GDM1 (cell line): ENCODE data around the gene CUX1.
"Not testable (repeated sequence)": the region's sequence is repeated elsewhere in the genome, so short reads cannot be mapped to it uniquely, and the experiment has no call there.

ENCODE experiments used
- DNase-seq: peaks from one replicate; lab custom pipeline; 2025; lab: John Stamatoyannopoulos, UW

The CUX1 gene

DNA sequence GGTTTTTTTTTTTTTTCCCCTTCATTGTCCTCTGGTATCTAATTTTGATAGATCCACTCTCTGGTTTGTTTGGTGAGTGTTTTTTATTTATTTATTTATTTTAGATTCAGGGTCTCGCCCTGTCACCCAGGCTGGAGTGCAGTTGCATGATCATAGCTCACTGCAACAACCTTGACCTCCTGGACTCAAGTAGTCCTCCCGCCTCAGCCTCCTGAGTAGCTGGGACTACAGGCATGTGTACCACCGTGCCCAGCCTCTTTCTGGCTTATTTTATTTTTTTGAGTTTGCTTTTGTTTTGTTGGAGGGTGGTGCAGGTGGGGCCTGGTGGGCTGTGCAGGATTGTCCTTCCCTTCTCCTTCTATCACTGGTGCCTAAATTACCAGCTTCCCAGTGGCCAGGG lies 282.0 kb downstream of the CUX1 start:
- DNase-seq = no peak

DNA sequence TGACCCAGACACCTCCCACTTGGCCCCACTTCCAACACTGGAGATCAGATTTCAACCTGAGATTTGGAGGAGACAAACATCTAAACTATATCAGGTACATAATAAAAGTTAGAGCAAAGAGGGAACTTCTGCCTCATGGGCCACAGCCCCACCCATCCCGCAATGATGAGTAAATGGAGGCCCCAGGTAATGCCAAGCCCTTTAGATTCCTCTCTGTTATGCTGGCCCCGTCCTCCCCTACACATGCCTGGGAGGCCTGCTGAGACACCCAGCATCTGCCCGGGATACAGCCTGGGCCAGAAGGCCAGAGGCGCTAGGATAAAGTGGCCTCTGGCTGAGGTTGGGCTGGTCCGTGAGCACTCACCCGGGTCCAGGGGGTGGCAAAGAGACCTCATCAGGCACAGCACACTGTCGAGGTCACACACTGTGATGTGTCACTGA lies 283.7 kb downstream of the CUX1 start:
- no peak for DNase-seq

DNA sequence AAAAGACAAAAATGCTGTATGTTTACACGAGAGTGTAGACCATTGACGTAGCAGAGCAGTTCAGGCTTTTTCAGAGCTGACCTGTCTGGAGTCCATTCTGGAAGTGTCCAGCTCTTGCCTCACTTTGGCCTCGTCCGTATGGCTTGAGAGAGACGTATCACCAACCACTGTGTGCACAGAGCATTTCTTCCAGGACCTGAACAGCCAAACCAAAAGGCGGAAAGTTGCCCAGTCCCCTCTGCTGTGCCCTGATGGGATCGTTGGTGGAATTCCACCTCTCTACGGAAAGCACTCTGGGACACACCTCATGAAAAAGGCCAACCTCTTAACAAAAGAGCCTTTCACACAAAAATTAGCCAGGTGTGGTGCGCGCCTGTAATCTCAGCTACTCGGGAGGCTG lies 284.5 kb downstream of the CUX1 start:
- no peak for DNase-seq

DNA sequence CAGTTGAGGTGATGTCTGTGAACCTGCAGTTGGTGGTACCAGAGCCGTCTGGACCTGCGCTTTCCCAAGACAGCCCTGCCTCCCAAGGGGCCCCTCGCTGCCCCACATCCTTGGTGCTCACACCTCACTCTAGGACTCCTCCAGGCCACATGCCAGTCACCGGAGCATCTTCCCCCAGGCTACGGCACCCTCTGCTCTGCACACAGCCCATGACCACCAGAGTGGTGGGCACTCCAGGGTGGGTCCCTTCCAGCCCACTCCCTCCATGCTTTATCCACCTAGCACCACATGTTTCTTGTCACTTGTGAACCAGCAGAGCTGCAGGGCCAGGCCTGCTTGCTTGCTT lies 285.6 kb downstream of the CUX1 start:
- DNase-seq = no peak

DNA sequence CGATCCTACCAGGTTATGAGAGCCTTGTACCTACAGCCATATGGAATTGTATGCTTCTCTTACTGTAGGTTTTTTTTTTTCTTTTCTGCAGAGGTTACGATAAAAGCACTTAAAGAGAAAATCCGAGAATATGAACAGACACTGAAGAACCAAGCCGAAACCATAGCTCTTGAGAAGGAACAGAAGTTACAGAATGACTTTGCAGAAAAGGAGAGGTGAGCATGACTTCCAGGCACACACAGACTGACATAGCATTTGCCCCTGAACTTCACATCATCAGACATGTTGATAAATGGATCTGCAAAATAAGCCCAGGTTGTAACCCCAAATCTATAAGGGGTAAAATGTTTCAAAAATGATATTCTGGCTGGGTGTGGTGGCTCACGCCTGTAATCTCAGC lies 286.8 kb downstream of the CUX1 start:
- DNase-seq = no peak

DNA sequence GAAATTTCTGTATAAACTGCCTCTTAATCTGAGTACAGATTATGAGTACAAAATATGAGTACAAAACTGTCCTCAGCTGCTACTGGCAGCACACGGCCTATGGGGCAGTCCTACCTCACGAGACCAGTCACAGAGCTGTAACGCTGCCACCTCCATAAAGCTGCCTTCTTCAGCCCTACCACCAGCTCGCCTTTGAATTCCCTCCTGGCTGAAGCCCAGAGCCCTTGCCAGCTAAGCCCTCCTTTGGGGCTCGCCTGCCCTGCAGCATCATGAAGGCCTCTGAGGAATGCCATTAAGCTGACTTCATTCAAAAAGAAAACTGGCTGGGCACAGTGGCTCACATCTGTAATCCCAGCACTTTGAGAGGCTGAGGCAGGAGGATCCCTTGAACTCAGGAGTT lies 289.2 kb downstream of the CUX1 start:
- DNase-seq = no peak

DNA sequence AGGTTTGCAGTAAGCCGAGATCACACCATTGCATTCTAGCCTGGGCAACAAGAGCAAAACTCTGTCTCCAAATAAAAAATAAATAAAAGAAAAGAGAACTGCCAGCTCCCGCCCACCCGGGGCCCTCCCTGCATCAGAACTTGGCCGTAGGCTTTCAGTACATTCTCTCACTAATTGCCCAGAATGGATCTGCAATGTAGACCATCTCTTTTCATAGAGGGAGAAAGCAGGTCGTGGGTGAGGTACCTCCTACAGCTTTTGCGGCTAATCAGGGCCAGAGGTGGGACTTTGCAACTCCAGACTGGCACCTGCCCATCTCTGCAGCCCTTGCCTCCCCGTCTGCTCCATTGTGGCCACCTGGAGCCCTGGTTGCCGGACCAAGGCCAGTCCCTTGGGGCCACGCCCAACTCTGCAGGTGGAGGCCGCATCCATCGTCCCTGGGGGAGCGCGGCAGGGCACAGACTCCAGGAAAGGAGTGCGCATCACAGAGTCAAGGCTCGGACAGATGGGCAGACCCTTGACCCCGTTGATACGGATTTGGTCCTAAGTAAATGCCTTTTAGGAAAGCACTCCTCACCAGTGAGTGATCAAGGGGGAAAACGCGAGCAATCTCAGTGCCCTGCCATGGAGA lies 290.2 kb downstream of the CUX1 start:
- DNase-seq = no peak

DNA sequence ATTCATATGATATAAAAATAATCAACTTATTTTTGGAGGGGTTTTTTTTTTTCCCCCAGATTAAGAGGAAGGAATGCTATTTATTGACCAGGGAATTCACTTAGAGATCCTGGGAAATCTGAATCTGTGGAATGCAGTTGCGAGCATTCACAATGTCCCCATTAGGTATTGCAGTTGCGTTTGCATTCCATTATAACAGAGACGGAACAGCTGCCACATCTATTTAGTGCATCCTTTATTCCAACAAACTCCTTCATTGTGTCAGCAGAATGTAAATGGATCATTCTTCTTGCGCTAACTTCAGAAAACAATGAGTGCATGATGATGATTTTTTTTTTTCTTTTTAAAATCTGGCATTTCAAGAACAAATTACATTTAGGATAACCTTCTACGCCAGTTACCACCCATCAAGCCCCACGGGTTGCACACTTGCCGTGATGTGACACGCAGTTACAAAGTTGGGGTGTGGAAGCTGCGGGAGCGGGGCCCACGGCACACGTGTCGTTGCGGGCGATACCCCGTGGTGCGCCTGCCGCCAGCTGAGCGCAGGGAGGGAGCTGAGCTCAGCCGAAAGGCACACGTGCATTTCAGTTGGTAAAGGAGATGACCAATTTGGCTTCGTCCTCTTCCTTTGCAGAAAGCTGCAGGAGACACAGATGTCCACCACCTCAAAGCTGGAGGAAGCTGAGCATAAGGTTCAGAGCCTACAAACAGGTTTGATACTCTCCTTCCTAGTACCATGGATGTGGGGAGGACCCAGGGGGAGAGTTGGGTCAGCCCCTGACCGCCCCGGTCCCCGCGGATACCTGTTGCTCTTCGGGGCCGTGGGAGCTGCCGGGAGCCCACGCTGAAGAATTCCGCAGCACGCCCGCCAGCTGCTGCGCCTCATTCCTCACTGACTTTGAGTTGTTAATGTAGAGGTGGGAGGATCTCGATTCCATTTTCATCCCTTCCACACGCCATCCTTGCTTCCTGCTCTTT lies 293.9 kb downstream of the CUX1 start:
- no peak for DNase-seq

DNA sequence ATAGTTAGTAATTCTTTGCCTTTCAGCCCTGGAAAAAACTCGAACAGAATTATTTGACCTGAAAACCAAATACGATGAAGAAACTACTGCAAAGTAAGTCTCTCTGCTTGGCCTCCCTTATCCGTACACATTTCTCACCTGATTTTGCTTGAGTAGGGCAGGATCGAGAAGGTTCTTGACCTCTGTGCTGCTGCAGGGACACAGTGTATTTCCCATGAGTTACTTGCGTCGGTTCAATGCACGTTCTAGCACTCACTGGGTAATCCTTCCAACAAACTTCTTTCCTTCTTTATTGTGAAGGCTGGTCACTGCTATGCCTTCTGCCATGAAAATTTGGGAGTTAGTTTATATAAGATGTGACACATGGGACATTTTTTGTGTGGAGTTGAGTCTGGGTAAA lies 297.8 kb downstream of the CUX1 start:
- no peak for DNase-seq

DNA sequence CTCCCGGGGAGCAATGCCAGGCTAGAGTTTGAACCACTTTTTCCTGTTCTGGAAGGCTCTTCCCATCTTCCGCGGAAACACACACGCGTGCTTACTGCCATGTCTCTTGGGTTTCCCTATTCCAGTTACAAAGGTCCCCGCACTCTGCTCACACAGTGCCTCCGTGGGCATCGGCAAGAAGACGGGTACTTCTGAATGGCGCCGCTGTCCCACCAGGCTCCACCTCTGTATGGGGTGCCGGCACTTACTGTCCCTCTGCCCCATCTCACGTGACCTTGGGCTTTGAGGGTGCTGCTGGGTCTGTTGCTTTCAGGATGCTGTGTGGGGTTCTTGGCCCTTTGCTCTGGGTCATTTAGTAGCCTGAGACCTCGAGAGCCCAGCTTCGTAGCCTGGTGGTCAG lies 298.5 kb downstream of the CUX1 start:
- no peak for DNase-seq

DNA sequence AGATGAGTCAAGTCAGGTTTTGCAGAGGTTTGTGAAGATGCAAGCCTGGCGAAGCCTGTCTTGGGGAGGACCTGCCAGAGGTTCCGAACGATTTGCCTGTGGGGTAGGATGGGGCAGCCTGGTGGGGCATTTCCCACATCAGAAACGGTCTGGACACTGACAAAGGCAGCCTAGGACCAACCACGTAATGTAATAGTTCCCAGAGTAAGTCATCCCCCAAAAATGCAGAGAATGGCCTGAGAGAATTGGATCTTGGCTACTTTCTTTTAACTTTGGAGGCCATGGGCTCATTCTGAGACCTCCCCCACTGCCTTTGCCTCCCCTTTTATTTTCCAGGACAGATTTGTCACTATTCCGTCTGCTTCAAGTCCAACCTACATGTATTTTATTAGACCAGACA lies 300.3 kb downstream of the CUX1 start:
- no peak for DNase-seq

DNA sequence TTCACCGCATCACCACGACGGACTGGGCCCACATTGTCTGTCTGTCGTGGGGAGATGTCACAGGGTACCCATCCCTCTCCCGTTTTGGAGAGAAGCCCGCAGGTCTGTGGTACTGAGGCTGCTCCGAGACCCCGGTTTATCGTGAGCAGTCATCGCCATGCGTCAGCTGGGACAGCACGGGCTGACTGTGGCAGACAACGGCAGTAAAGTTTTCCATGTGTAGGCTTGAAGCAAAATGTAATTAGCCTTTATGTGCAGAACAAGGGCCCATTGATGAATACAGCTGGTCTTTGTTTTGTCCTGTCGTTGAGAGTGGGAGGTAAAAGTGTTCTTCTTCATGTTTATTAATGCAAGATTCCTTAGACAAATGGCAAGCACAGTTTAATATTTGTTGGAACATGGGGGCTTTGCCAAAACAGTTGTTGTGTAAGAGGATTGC lies 301.8 kb downstream of the CUX1 start:
- DNase-seq = no peak

DNA sequence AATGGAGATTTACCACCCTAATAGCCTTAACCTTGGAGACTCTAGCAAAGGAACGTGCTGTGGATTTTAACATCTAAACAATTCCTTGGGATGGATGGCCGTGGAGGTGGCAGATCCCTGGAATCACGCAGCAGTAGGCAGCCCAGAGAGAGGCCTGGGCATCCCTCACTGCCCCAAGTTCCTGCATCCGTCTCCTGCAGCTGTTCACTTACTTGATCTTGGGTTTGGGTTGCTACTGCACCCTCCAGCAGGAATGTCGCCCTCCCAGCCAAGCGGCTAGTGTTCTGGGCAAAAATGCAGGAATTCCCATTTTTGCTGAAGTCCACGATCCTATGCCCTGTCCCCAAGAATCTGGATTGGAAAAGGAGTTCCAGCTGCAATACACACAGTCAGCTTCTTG lies 302.5 kb downstream of the CUX1 start:
- no peak for DNase-seq

DNA sequence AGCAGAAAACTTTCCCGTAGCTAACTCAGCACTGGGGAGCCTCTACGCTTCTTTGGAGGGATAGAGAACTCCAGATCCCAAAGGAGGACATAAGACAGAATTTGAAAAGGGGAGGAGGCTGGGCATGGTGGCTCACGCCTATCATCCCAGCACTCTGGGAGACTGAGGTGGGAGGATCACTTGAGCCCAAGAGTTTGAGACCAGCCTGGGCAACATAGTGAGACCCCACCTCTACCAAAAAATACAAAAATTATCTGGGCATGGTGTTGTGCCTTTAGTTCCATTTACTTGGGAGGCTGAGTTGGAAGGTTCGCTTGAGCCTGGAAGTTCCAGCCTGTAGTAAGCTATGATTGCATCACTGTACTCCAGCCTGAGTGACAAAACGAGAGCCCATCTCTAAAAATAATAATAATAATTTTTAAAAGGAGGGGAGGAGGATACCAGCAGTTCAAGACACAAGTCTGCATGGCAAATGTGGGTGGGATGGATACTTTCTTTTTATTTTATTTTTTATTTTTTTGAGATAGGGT lies 303.3 kb downstream of the CUX1 start:
- no peak for DNase-seq

DNA sequence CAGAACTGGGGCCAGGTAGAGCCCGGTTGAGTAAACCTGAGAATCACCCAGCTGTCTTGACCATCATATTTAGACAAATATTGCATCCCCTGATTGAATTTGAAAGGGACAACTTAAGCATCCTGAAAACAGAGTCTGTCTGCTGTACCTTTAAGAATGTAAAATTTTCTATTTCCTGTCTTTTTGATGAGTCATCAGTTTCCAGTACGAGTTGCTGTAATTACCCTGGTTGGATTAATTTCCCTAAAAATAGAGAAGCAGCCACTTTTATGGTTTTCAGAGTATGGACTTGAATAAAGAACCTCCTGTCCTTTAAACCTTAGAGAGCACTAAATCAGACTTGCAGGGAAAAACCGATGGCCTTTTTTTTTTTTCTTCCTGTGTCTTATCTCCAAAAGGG lies 304.6 kb downstream of the CUX1 start:
- no peak for DNase-seq

DNA sequence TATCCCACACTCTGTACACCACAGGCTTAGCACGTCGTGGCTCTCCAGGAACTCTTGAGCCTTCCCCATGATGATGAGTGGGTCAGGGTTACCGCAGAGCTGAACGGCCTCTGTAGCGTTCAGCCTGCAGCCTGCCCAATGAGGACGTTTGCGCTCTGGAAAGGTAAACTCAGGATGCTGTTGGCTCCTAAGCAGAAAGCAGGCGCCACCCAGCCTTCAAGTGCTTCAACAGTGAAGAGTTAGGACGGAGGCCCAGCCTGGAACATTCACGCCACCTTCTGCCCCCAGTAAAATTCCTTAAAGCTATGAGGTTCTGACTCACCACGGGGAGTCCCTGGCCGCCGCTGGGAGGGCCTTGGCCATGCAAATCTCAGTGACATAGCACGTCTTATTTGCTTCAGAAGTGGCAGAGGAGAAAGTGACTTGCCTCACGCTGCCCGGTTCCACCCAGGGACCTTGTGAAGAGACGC lies 307.7 kb downstream of the CUX1 start:
- DNase-seq = no peak

DNA sequence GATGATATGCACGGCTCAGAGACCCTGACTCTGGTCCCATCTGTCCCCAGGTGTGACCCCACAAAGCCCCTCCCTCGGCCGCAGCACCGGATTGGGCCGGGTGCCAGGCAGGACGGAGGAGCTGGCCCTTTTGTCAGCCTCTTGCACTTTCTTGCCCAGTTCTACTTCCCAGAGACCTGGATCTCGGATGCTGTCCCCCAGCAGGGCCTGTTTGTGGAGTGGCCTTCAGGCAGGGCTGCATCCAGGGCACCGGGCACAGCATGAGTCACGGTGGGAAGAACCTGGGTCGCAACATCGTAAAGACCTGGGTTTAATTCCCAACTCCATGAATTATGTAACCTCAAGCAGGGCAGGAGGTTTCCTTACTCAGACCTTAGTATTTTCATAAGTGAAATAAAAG lies 310.9 kb downstream of the CUX1 start:
- no peak for DNase-seq

DNA sequence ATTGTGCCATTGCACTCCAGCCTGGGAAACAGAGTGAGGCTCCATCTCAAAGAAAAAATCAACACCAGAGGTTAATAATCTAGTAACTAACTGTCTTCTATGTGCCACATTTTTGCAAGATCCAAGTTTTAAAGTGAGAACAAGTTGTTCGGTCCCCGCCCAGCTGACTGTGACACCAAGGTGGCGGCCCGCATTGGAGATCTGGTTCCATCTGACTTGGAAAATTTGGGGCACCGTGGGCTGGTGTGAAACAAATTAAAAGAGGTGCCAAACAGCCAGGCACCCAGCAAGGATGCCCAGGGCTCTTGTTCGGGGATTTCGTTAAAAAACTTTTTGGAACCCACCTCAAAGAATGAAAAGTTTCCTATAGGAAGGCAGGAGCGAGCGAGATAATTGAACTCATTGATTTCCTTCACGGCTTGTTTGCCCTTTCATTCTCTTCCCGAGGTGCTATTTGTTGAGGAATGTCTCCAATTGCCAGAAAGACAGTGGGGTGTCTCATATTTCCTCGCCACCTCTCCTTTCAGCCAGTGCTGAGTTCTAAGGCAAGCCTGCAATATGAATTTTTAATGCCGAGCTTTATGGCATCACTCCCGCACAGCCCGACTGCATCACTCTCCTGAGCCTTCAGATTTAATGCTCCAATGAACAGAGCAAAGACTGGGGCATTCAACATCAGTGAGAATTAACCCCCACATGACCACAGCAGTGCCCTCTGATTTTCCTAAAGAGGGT lies 312.4 kb downstream of the CUX1 start:
- DNase-seq = no peak

DNA sequence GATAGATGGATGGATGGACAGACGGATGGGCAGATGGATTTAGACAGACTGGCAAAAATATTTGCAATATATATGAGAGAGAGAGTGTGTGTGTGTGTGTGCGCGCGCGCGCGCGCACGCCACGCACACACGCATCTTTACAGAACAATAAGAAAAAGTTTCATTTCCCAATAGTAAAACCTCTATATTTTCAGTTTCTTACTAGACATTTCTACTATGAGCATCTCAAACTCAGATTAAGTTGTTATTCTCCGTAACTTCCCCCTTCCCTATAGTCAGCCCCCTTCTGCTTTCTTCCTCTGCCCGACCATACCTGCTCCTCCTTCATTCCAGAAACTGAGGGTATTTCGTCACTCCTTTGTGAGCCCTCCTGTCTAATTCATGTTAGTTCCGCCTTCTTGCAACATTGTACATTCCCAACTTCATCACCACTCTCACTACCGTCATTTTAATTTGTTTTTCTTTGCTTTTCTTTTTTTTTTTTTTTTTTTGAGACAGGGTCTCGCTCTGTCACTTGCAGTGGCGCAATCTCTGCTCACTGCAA lies 314.9 kb downstream of the CUX1 start:
- no peak for DNase-seq

DNA sequence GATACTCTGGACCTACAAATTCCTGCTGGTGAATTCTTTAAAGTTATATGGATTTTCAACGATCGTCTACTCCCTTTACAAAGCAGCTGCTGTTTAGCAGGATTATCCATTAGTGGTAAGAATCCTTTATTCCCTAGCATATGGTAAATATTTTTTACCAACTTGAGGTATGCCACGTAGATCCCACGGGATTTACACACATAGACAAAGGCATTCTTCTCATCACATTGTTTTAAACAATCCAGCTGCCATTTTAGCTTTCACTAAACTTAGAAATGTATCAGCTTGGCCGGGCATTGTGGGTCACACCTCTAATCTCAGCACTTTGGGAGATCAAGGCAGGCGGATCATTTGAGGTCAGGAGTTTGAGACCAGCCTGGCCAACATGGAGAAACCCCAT lies 321.2 kb downstream of the CUX1 start:
- no peak for DNase-seq

DNA sequence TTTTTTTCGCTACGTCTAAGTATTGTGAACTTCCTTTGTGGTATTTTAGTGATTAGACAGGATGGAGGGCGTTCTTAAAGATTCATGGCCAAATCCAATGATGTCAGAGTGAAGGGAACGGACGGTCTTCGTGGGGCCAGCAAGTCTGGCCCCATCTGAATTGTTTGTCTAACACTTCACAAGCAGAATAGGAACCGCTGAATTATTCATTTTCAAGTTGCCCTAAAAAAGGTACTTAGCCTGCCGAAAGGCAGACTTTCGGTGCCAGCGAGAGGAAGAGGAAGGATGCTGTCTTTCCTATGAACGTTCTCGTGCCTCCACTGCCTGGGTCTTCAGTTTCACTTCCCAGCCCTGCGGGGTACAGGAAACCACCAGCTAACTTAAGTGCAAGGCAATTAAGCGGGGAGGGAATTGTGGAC lies 323.5 kb downstream of the CUX1 start:
- DNase-seq = no peak

DNA sequence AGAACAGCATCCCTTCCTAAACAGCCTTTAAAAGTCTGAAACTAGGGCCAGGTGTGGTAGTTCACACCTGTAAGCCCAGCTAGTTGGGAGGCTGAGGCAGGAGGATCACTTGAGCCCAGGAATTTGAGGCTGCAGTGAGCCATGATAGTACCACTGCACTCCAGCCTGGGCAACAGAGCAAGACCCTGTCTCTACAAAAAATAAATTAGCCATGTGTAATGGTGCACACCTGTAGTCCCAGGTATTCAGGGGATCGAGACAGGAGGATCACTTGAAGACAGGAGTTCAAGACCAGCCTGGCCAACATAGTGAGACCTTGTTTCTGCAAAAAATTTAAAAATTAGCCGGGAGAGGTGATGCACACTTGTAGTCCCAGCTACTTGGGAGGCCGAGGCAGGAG lies 325.0 kb downstream of the CUX1 start:
- not testable (repeated sequence) for DNase-seq
